BLaER1 treated with 17β-estradiol and CSF1 and Interleukin-3, amounts not matched to agents 10 nM and 100 nM (cell line): ENCODE results near the gene VOPP1.
"Not testable (repeated sequence)": the region's sequence is repeated elsewhere in the genome, so short reads cannot be mapped to it uniquely, and the experiment has no call there.

Experiments
- H3K27ac ChIP-seq, 11 experiments: shearing (Covaris generic); formaldehyde crosslinking; 2 replicates each; pipeline ENCODE4 v1.8.1; 2022
- H3K27me3 ChIP-seq, 11 experiments: shearing (Covaris generic); formaldehyde crosslinking; 2 replicates each; pipeline ENCODE4 v1.8.1; 2022
- H3K36me3 ChIP-seq, 11 experiments: shearing (Covaris generic); formaldehyde crosslinking; 2 replicates each; pipeline ENCODE4 v1.8.1; 2022
- H3K4me1 ChIP-seq, 10 experiments: shearing (Covaris generic); formaldehyde crosslinking; 2 replicates each; pipeline ENCODE4 v1.8.1; 2022
- H3K4me2 ChIP-seq, 11 experiments: shearing (Covaris generic); formaldehyde crosslinking; 2 replicates each; pipeline ENCODE4 v1.8.1; 2022
- H3K4me3 ChIP-seq, 10 experiments: shearing (Covaris generic); formaldehyde crosslinking; 2 replicates each; pipeline ENCODE4 v1.8.1; 2022
- H3K9ac ChIP-seq, 11 experiments: shearing (Covaris generic); formaldehyde crosslinking; 2 replicates each; pipeline ENCODE4 v1.8.1; 2022
- H3K9me3 ChIP-seq, 11 experiments: shearing (Covaris generic); formaldehyde crosslinking; replicated peaks in 1 of 11; 2 replicates each; pipeline ENCODE4 v1.8.1; 2022
- H4K20me1 ChIP-seq, 11 experiments: shearing (Covaris generic); formaldehyde crosslinking; 2 replicates each; pipeline ENCODE4 v1.8.1; 2022
- Cebpa-rat ChIP-seq, 11 experiments: shearing (Covaris generic); IDR thresholded peaks; 2 replicates each; pipeline ENCODE4 v1.8.1; 2022

Gene VOPP1

GRCh38 chr7:55517936-55518689 lies 54.2 kb downstream of the VOPP1 start:
- Histone ChIP-seq H3K4me1 (peaks cover 5 to 27% (median 17%) of the 10 kb centered on the region in 10 experiments; a peak in 15 of 20 replicates), H3K27ac (no peak overlapping the region), H4K20me1 (peaks cover 24 to 62% (median 42%) of the 10 kb centered on the region in 11 experiments; a peak in 20 of 22 replicates), H3K27me3 (no peaks in the 10 kb centered on the region), H3K9me3 (no peaks in the 10 kb centered on the region), H3K36me3 (peaks cover 46 to 86% (median 58%) of the 10 kb centered on the region in 11 experiments), H3K4me2 (no peak overlapping the region), H3K4me3 (no peak overlapping the region), H3K9ac (no peak overlapping the region)
- TF ChIP-seq Cebpa-rat (IDR thresholded peaks at IDR 0.05): no peak

- Histone ChIP-seq H3K4me1 (peaks cover 5 to 20% (median 14%) of the 10 kb centered on the region in 10 experiments; a peak in 15 of 20 replicates), H3K4me2 (no peak overlapping the region), H3K4me3 (no peak overlapping the region), H3K27ac (no peak overlapping the region), H3K9ac (no peak overlapping the region), H3K27me3 (no peaks in the 10 kb centered on the region), H4K20me1 (peaks cover 15 to 58% (median 39%) of the 10 kb centered on the region in 11 experiments; a peak in 20 of 22 replicates), H3K9me3 (no peaks in the 10 kb centered on the region), H3K36me3 (peaks cover 47 to 95% (median 67%) of the 10 kb centered on the region in 11 experiments)
- no peak for TF ChIP-seq Cebpa-rat (IDR thresholded peaks at IDR 0.05)
These were observed 55.1 kb downstream of the VOPP1 start for GRCh38 chr7:55517191-55517633.

GRCh38 chr7:55516409-55516808 lies 55.9 kb downstream of the VOPP1 start:
- Histone ChIP-seq H3K36me3 (peaks cover 50 to 94% (median 68%) of the 10 kb centered on the region in 11 experiments), H3K9ac (peak overlapping the region in 1 of 11 experiments; percentile 36; a peak in 2 of 22 replicates), H3K9me3 (no peaks in the 10 kb centered on the region), H3K27me3 (no peaks in the 10 kb centered on the region), H3K4me2 (peak overlapping the region in 6 of 11 experiments; percentile 16 to 44 (median 30); a peak in 7 of 22 replicates), H3K4me3 (no peak overlapping the region), H3K27ac (no peak overlapping the region), H4K20me1 (peaks cover 7 to 50% (median 31%) of the 10 kb centered on the region in 11 experiments; a peak in 20 of 22 replicates), H3K4me1 (peaks cover 5 to 19% (median 13%) of the 10 kb centered on the region in 10 experiments; a peak in 15 of 20 replicates)
- TF ChIP-seq Cebpa-rat (IDR thresholded peaks at IDR 0.05): no peak

DNA sequence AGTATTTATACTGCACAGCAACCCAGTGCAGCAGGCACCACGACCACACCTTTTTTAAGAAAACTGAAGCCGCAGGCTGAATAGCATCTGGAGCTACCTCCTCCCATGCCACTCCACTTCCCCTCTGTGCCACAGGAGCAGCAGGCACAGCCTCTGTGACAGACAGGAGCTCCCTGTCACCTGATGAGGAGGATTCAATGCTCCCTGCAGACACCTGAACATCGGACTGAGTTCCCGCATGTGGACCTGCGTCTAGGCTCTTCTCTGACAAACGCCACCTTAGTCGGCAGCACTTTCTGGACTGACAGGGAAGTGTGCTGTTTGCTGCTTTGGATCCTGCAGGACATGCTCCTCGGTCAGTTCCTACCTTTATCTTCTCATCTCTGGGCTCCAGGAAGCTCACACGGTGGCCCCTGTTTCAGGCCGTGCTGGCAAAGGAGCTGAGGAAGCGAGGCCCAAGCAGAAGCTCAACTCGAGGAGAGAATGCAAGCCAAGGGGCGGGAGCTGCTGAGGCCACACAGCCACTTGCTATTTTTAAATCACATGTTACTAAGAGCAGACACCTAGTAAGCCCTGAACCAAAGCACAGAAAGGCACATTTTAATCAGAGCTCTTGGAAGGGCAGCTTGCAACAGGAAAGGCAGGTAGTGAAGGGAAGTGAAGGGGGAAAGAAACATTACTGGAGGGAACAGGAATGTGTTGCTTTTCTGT lies 56.6 kb downstream of the VOPP1 start:
- Histone ChIP-seq H3K4me1 (peaks cover 5 to 19% (median 13%) of the 10 kb centered on the region in 10 experiments; a peak in 15 of 20 replicates), H3K27ac (peak overlapping the region in 1 of 11 experiments; percentile 9; a peak in 1 of 22 replicates), H3K9ac (peak overlapping the region in 2 of 11 experiments; percentile 36; a peak in 2 of 22 replicates), H3K27me3 (no peaks in the 10 kb centered on the region), H4K20me1 (peaks cover 5 to 48% (median 25%) of the 10 kb centered on the region in 11 experiments; a peak in 17 of 22 replicates), H3K9me3 (no peaks in the 10 kb centered on the region), H3K4me2 (peak overlapping the region in 8 of 11 experiments; percentile 13 to 44 (median 30); a peak in 10 of 22 replicates), H3K36me3 (peaks cover 48 to 88% (median 66%) of the 10 kb centered on the region in 11 experiments), H3K4me3 (no peak overlapping the region)
- no peak for TF ChIP-seq Cebpa-rat (IDR thresholded peaks at IDR 0.05)

DNA sequence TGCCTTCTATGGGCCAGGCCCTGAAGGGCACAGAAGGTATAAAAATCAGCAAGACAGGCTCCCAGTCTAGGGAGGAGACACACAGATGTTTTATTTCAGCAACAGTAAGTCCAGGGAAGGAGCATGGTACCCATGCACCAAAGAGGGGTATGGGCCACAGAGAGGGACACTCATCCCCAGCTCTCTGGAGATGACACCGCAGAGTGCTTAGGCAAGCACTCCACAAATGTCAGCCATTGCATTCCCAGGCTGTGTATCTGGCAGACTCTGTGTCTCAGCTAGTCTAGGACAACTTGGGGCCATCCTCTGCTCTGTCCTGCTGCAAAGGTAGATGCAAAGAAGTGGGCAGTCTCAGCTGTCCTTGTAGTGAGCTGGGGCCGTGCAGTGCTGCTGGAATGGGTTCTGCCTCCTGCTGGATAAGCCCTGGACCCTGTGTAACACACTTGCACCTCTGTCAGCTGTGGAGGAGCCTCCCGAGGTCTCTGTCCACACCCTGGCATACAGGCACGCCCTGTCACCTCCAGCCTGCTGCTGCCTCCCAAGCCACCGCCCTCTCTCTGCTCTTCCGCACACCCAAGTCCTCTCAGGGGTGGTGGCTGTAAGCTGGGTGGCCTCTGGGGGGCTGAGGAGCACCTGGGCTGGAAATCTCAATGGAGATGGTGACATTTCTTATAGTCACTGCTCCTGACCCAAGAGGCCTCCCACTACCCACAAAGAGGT lies 57.6 kb downstream of the VOPP1 start:
- Histone ChIP-seq H3K27ac (no peak overlapping the region), H3K36me3 (peaks cover 39 to 77% (median 56%) of the 10 kb centered on the region in 11 experiments), H4K20me1 (peaks cover 0 to 48% (median 21%) of the 10 kb centered on the region in 11 experiments; a peak in 12 of 22 replicates), H3K4me3 (no peak overlapping the region), H3K27me3 (no peaks in the 10 kb centered on the region), H3K4me1 (peaks cover 7 to 19% (median 14%) of the 10 kb centered on the region in 10 experiments; a peak in 17 of 20 replicates), H3K9ac (no peak overlapping the region), H3K4me2 (no peak overlapping the region), H3K9me3 (no peaks in the 10 kb centered on the region)
- TF ChIP-seq Cebpa-rat (IDR thresholded peaks at IDR 0.05): no peak

- H3K9me3 ChIP-seq: no peaks in the 10 kb centered on the region
- no peak for TF ChIP-seq Cebpa-rat (IDR thresholded peaks at IDR 0.05)
- H4K20me1 ChIP-seq: peaks cover 0 to 44% (median 19%) of the 10 kb centered on the region in 11 experiments; a peak in 12 of 22 replicates
- no peaks in the 10 kb centered on the region for H3K27me3 ChIP-seq
- H3K4me2 ChIP-seq: no peak overlapping the region
- H3K9ac ChIP-seq: no peak overlapping the region
- no peak overlapping the region for H3K4me3 ChIP-seq
- peaks cover 7 to 22% (median 16%) of the 10 kb centered on the region in 10 experiments; a peak in 18 of 20 replicates for H3K4me1 ChIP-seq
- H3K36me3 ChIP-seq: peaks cover 30 to 69% (median 48%) of the 10 kb centered on the region in 11 experiments
- H3K27ac ChIP-seq: no peak overlapping the region
These were observed 58.4 kb downstream of the VOPP1 start for GRCh38 chr7:55513868-55514267.

DNA sequence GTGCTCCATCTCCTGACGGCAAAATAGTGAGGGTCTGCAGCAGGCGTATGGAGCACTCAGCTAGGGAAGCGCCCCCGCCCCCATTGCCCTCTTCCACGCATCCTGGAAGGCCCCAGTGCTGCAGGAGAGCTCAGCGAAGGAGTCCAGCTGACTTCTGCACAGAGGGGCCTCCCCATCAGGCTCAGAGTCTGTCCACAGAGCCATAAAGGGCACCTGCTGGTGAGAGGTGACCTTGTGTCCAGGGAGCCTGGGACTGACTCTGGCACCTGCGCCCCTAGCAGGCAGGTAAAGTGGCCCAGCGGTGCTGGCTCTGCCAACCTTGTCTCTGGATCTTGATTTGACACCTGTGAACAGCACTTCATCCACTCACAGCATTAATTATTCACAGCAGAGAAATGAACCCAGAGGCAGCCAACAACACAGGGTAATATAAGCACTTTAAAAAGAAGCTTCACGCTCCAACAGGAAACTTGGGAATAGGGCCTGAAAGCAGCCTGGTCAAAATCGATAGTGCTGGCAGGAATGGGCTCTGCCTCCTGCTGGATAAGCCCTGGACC lies 59.6 kb downstream of the VOPP1 start:
- Histone ChIP-seq H4K20me1 (peaks cover 0 to 36% (median 19%) of the 10 kb centered on the region in 11 experiments; a peak in 12 of 22 replicates), H3K9me3 (no peaks in the 10 kb centered on the region), H3K27me3 (no peaks in the 10 kb centered on the region), H3K27ac (no peak overlapping the region), H3K4me2 (no peak overlapping the region), H3K36me3 (peaks cover 19 to 58% (median 37%) of the 10 kb centered on the region in 11 experiments), H3K4me1 (peaks cover 7 to 33% (median 16%) of the 10 kb centered on the region in 10 experiments; a peak in 18 of 20 replicates), H3K9ac (no peak overlapping the region), H3K4me3 (no peak overlapping the region)
- no peak for TF ChIP-seq Cebpa-rat (IDR thresholded peaks at IDR 0.05)

DNA sequence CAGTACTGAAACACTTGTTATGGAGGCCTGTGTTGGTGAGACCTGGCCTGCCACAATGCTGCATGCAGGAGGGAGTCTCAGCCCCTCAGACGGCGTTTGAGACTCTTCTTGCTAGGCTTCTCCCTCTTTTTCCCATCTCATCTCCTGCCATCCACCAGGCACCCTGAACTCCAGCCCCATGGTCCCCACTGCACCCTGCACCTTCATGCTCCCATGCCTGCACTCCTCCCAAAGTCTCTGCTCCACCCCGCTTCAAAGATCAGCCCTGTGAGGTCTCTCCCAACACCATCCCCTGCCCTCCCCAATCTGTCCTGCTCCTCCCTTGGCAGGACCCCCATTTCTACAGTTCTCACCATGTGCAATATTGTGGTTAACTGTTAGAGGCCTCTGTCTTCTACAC lies 61.7 kb downstream of the VOPP1 start:
- H3K4me2 ChIP-seq: no peak overlapping the region
- no peak for TF ChIP-seq Cebpa-rat (IDR thresholded peaks at IDR 0.05)

DNA sequence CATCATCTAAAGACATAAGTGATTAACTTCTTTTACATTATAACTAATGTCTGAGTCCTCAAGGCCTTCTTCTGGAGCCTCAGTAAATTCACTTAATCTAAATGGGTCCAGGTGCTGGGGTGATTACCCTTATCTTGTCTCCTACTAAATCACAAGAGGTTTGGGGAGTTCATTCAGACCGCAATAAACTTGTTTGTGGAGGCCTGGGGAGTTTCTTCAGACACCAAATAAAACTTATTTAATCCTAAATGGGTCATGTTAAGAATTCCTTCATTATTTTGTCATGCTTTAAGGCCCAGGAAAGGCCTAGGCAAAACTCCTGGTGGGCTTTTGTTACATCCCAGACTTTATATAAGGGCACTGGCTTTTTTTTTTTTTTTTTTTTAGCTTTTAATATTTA lies 62.1 kb downstream of the VOPP1 start:
- H3K27ac ChIP-seq, H3K9ac ChIP-seq, H3K27me3 ChIP-seq, H3K9me3 ChIP-seq, H3K4me3 ChIP-seq, H3K4me2 ChIP-seq: not testable (repeated sequence)
- H3K4me1 ChIP-seq: peaks cover under 1 to 40% (median 12%) of the 10 kb centered on the region in 10 experiments; a peak in 18 of 20 replicates
- H3K36me3 ChIP-seq: peaks cover 5 to 35% (median 27%) of the 10 kb centered on the region in 11 experiments; a peak in 19 of 22 replicates
- H4K20me1 ChIP-seq: peaks cover 0 to 26% (median 11%) of the 10 kb centered on the region in 11 experiments; a peak in 11 of 22 replicates

More for the DNA sequence above, 61.7 kb downstream of the VOPP1 start:
- Histone ChIP-seq H4K20me1 (peaks cover 0 to 30% (median 13%) of the 10 kb centered on the region in 11 experiments; a peak in 12 of 22 replicates), H3K27me3 (no peaks in the 10 kb centered on the region), H3K9me3 (no peaks in the 10 kb centered on the region), H3K27ac (no peak overlapping the region), H3K4me3 (no peak overlapping the region), H3K36me3 (peaks cover 7 to 39% (median 28%) of the 10 kb centered on the region in 11 experiments; a peak in 21 of 22 replicates), H3K4me1 (peaks cover 5 to 40% (median 16%) of the 10 kb centered on the region in 10 experiments), H3K9ac (no peak overlapping the region)
